Neuronal stem cell (in vitro differentiated cells): ENCODE results near the gene CCDC121.

Experiments used
- DNase-seq: peaks from one replicate; pipeline ENCODE4 v3.0.0-alpha.2; 2013; ENCODE audit warnings: low spot score
- H2AFZ ChIP-seq: one replicate; pipeline ENCODE4 v1.6.1; 2013; ENCODE audit warnings: mild to moderate bottlenecking, low read length, inconsistent platforms
- H2AK5ac ChIP-seq: 2 replicates; pipeline ENCODE4 v1.6.1; 2013; ENCODE audit warnings: low read depth, mild to moderate bottlenecking, inconsistent platforms, low read length, moderate library complexity, mixed read lengths
- H2BK120ac ChIP-seq: 2 replicates; pipeline ENCODE4 v1.6.1; 2013; ENCODE audit warnings: low read depth, mild to moderate bottlenecking, inconsistent platforms, low read length, moderate library complexity, mixed read lengths
- H2BK12ac ChIP-seq: one replicate; pipeline ENCODE4 v1.6.1; 2013; ENCODE audit warnings: low read length, inconsistent platforms
- H2BK15ac ChIP-seq: 2 replicates; pipeline ENCODE4 v1.6.1; 2013; ENCODE audit warnings: mild to moderate bottlenecking, low read length, inconsistent platforms, mixed read lengths
- H2BK5ac ChIP-seq: one replicate; pipeline ENCODE4 v1.6.1; 2013; ENCODE audit warnings: inconsistent platforms, mild to moderate bottlenecking, low read length, moderate library complexity
- H3K14ac ChIP-seq: one replicate; pipeline ENCODE4 v1.6.1; 2013; ENCODE audit warnings: low read length, inconsistent platforms
- H3K18ac ChIP-seq: 2 replicates; pipeline ENCODE4 v1.6.1; 2013; ENCODE audit warnings: low read length, inconsistent platforms
- H3K23ac ChIP-seq: 2 replicates; pipeline ENCODE4 v1.6.1; 2013; ENCODE audit warnings: low read depth, mild to moderate bottlenecking, mixed read lengths, low read length, inconsistent platforms; ENCODE audit not compliant: poor library complexity
- H3K27ac ChIP-seq: replicated peaks from 3 replicates; pipeline ENCODE4 v1.5.1; 2013; ENCODE audit warnings: low read length, inconsistent platforms
- H3K27me3 ChIP-seq, 3 experiments: 2 replicates each; pipeline ENCODE4 v1.6.1; 2013; ENCODE audit warnings: low read length in 3 of 3, mild to moderate bottlenecking in 2 of 3, inconsistent platforms in 1 of 3, low read depth in 1 of 3, mixed read lengths in 1 of 3, moderate library complexity in 1 of 3; ENCODE audit not compliant: control insufficient read depth in 3 of 3, insufficient read depth in 3 of 3
- H3K36me3 ChIP-seq, 2 donors: replicated peaks in 1 of 2; 2 replicates each; pipeline ENCODE4 v1.6.1; 2013; ENCODE audit warnings: low read length in 2 of 2; ENCODE audit not compliant: control insufficient read depth in 2 of 2, insufficient read depth in 2 of 2
- H3K4ac ChIP-seq: 2 replicates; pipeline ENCODE4 v1.6.1; 2013; ENCODE audit warnings: inconsistent platforms, mild to moderate bottlenecking, low read length, moderate library complexity
- H3K4me1 ChIP-seq, 2 donors: 1 replicate in 1 of 2; 2 replicates in 1 of 2; pipeline ENCODE4 v1.6.1; 2013; ENCODE audit warnings: low read length in 2 of 2, low read depth in 1 of 2; ENCODE audit not compliant: control insufficient read depth in 2 of 2, insufficient read depth in 1 of 2
- H3K4me2 ChIP-seq: one replicate; pipeline ENCODE4 v1.6.1; 2013; ENCODE audit warnings: mild to moderate bottlenecking, low read length, inconsistent platforms; ENCODE audit not compliant: insufficient read depth, poor library complexity, severe bottlenecking
- H3K4me3 ChIP-seq, 2 donors: 2 replicates each; pipeline ENCODE4 v1.5.1; 2013; ENCODE audit warnings: low read length in 2 of 2, mild to moderate bottlenecking in 2 of 2, inconsistent platforms in 1 of 2, moderate library complexity in 1 of 2
- H3K79me1 ChIP-seq: one replicate; pipeline ENCODE4 v1.6.1; 2013; ENCODE audit warnings: low read depth, mild to moderate bottlenecking, inconsistent platforms, low read length, moderate library complexity
- H3K9ac ChIP-seq: one replicate; pipeline ENCODE4 v1.6.1; 2013; ENCODE audit warnings: mild to moderate bottlenecking, low read depth, low read length, inconsistent platforms; ENCODE audit not compliant: poor library complexity
- H3K9me3 ChIP-seq, 2 donors: replicated peaks in 1 of 2; 2 replicates each; pipeline versions ENCODE3 to v1.6.1; 2013; ENCODE audit warnings: low read length in 2 of 2, mild to moderate bottlenecking in 2 of 2, inconsistent platforms in 1 of 2, low read depth in 1 of 2, mixed read lengths in 1 of 2, moderate library complexity in 1 of 2; ENCODE audit not compliant: control insufficient read depth in 2 of 2, insufficient read depth in 1 of 2
- H4K8ac ChIP-seq: one replicate; pipeline ENCODE4 v1.6.1; 2013; ENCODE audit warnings: low read depth, mild to moderate bottlenecking, inconsistent platforms, low read length, moderate library complexity
- H4K91ac ChIP-seq: one replicate; pipeline ENCODE4 v1.6.1; 2013; ENCODE audit warnings: low read length, low read depth, mild to moderate bottlenecking, inconsistent platforms; ENCODE audit not compliant: poor library complexity
- WGBS, 2 donors: extraction: QIAGEN DNeasy Blood & Tissue Kit; methylation state at CpG; one replicate each; pipeline ENCODE4 v1.1.7; 2013; ENCODE audit warnings: missing lambda C conversion rate in 2 of 2, mixed read lengths in 1 of 2; ENCODE audit not compliant: insufficient read length in 2 of 2, insufficient replicate concordance in 1 of 2; ENCODE audit errors: extremely low coverage in 2 of 2; 5-methylcytosine and 5-hydroxymethylcytosine counted together

Gene CCDC121

DNA sequence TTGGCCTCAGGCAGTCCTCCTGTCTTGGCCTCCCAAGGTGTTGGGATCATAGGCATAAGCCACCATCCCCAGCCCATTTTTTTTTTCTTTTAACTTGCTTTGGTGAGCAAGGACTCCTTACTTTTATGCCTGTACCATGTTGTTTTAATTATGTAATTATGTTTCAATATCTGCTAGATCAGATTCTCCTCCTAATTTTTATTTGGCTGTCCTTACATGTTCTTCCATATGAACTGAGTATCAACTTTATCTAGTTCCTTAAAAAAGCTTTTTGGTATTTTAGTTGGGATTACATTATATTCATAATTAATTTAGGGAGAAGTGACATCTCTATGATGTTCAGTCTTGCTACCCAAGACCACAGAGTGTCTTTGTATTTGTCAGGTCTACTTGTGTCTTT, 16.4 kb upstream of the CCDC121 start:
- no peak overlapping the region for H4K91ac ChIP-seq
- no peak overlapping the region for H2BK15ac ChIP-seq
- no peaks in the 10 kb centered on the region for H3K4me1 ChIP-seq
- no peaks in the 10 kb centered on the region for H3K27me3 ChIP-seq
- H2BK12ac ChIP-seq = no peak overlapping the region
- no peak overlapping the region for H2AFZ ChIP-seq
- no peaks in the 10 kb centered on the region for H3K9me3 ChIP-seq
- no peak overlapping the region for H3K4me2 ChIP-seq
- no peak for DNase-seq
- H3K79me1 ChIP-seq = no peaks in the 10 kb centered on the region
- no peak overlapping the region for H3K4ac ChIP-seq
- no peak overlapping the region for H4K8ac ChIP-seq
- peaks cover 12 to 91% of the 10 kb centered on the region in 2 donors for H3K36me3 ChIP-seq
- H3K4me3 ChIP-seq = no peak overlapping the region
- no peak overlapping the region for H3K23ac ChIP-seq
- H2BK120ac ChIP-seq = no peak overlapping the region
- H2BK5ac ChIP-seq = no peak overlapping the region
- H3K9ac ChIP-seq = no peak overlapping the region
- no peak overlapping the region for H2AK5ac ChIP-seq
- no peak overlapping the region for H3K18ac ChIP-seq
- H3K14ac ChIP-seq = no peak overlapping the region
- H3K27ac ChIP-seq = no peak overlapping the region

DNA sequence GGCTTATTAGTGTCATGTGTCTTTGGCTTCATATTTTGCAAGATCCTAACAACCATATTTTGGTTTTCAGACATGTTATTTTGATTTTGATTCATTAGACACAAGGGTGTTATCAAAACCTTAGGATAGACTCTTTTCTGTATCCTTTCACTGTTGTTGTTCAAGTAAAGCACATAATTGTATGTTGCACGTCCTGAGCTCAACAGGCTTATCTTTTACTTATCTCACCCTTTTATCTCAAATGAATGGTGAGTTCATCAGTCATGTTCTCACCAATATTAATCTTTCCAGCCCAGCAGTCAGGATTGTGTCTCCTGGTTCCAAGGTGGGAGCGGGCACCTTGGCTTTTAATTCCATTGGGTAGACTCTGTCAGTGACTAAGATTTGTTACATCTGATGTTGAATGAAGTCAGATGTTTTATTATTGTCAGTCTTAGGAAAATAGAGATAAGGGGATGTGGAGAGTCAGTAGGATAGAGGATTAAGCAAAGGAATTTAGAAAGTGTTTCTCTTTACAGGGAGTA, 12.0 kb upstream of the CCDC121 start:
- no peak for DNase-seq
- H2AK5ac ChIP-seq = no peak overlapping the region
- H3K9me3 ChIP-seq = no peaks in the 10 kb centered on the region
- no peak overlapping the region for H4K91ac ChIP-seq
- no peak overlapping the region for H2BK120ac ChIP-seq
- H3K14ac ChIP-seq = no peak overlapping the region
- H3K27ac ChIP-seq = no peak overlapping the region
- H3K23ac ChIP-seq = no peak overlapping the region
- no peak overlapping the region for H4K8ac ChIP-seq
- WGBS, 2 donors = no CpG with 5 or more reads among the region's 2 CpGs
- H3K79me1 ChIP-seq = no peaks in the 10 kb centered on the region
- no peak overlapping the region for H2BK12ac ChIP-seq
- H3K4me1 ChIP-seq = no peaks in the 10 kb centered on the region
- H3K18ac ChIP-seq = no peak overlapping the region
- H3K4me3 ChIP-seq = no peak overlapping the region
- H3K4me2 ChIP-seq = no peak overlapping the region
- no peak overlapping the region for H3K9ac ChIP-seq
- H2AFZ ChIP-seq = no peak overlapping the region
- H2BK15ac ChIP-seq = no peak overlapping the region
- no peaks in the 10 kb centered on the region for H3K27me3 ChIP-seq
- H2BK5ac ChIP-seq = no peak overlapping the region
- no peak overlapping the region for H3K4ac ChIP-seq
- peaks cover 12 to 95% of the 10 kb centered on the region in 2 donors for H3K36me3 ChIP-seq

GRCh38 chr2:27638709-27639108, 9.9 kb upstream of the CCDC121 start:
- Histone ChIP-seq H2BK120ac (no peak overlapping the region), H2BK5ac (no peak overlapping the region), H2AFZ (no peak overlapping the region), H3K9ac (no peak overlapping the region), H3K4ac (no peak overlapping the region), H3K4me3 (no peak overlapping the region), H2BK15ac (no peak overlapping the region), H3K14ac (no peak overlapping the region), H3K23ac (no peak overlapping the region), H3K27me3 (no peaks in the 10 kb centered on the region), H2BK12ac (no peak overlapping the region), H4K8ac (no peak overlapping the region), H3K79me1 (no peaks in the 10 kb centered on the region), H4K91ac (no peak overlapping the region), H2AK5ac (no peak overlapping the region), H3K27ac (no peak overlapping the region), H3K36me3 (peaks cover 21 to 99% of the 10 kb centered on the region in 2 donors), H3K9me3 (no peaks in the 10 kb centered on the region), H3K4me2 (no peak overlapping the region), H3K4me1 (no peaks in the 10 kb centered on the region), H3K18ac (no peak overlapping the region)
- no CpG with 5 or more reads among the region's 3 CpGs for WGBS, 2 donors
- no peak for DNase-seq

DNA sequence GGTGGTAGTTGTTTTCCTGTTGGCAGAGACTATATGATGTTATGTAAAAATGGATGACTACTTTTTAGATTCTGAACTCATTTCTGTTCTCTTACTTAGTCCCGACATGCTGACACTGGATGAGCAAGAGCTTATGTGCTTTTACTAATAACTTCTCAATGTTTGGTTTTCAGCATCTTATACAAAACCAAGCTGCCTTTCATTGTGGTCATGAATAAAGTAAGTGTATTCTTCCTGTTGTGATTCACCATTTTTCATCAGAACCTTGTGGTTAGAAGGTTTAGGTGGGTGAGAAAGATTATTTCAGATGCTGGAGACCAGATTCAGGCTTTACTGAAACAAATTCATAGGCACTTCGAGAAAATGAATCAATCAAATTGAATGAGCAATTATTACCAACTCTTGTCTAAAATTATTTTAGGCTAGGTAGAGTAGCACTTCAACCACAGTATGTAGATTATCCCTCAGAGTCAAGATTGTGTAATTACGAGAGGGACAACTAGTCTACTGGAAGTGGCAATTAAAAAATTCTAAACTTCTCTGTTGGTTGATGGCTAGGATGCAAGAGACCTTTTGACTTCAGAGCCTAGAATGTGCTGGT, 9.3 kb upstream of the CCDC121 start:
- no CpG with 5 or more reads among the region's 3 CpGs for WGBS, 2 donors
- H3K23ac ChIP-seq = no peak overlapping the region
- no peak overlapping the region for H2AFZ ChIP-seq
- H3K4ac ChIP-seq = no peak overlapping the region
- H3K4me1 ChIP-seq = no peaks in the 10 kb centered on the region
- H3K27ac ChIP-seq = no peak overlapping the region
- H3K4me3 ChIP-seq = no peak overlapping the region
- no peak overlapping the region for H3K4me2 ChIP-seq
- H2BK120ac ChIP-seq = no peak overlapping the region
- no peaks in the 10 kb centered on the region for H3K9me3 ChIP-seq
- no peaks in the 10 kb centered on the region for H3K79me1 ChIP-seq
- no peak overlapping the region for H3K18ac ChIP-seq
- H4K8ac ChIP-seq = no peak overlapping the region
- H3K36me3 ChIP-seq = peaks cover 21 to 99% of the 10 kb centered on the region in 2 donors
- H2BK5ac ChIP-seq = no peak overlapping the region
- no peak overlapping the region for H3K9ac ChIP-seq
- no peak overlapping the region for H3K14ac ChIP-seq
- no peak for DNase-seq
- no peak overlapping the region for H4K91ac ChIP-seq
- H2AK5ac ChIP-seq = no peak overlapping the region
- H3K27me3 ChIP-seq = no peaks in the 10 kb centered on the region
- no peak overlapping the region for H2BK12ac ChIP-seq
- H2BK15ac ChIP-seq = no peak overlapping the region
